Upper lobe of left lung (tissue), 6 donors: ENCODE data around the gene HSDL2. TPM values are rescaled to one million over a fixed set of nuclear protein-coding genes. Genes with fewer than 3 reads are reported as not detected.

Experiments used
- ATAC-seq, 2 donors: fragments of 200-7000 bp; cut with Tn5 transposase; one replicate each; pipeline ENCODE4 v1.9.1; 2022; ENCODE audit warnings: mild to moderate bottlenecking in 2 of 2, moderate library complexity in 2 of 2; ENCODE audit not compliant: low FRiP score in 2 of 2
- DNase-seq, 2 donors: peaks; one replicate each; pipeline ENCODE4 v3.0.0-alpha.2; 2019 to 2020
- H3K27ac ChIP-seq, 4 donors: fragments of 200-600 bp; sonication (generic); one replicate each; pipeline ENCODE4 v1.5.1; 2016 to 2019
- H3K27me3 ChIP-seq, 4 donors: fragments of 200-600 bp; sonication (generic); one replicate each; pipeline ENCODE4 v1.5.1; 2017 to 2019
- H3K36me3 ChIP-seq, 4 donors: fragments of 200-600 bp; sonication (generic); one replicate each; pipeline ENCODE4 v1.5.1; 2016 to 2019
- H3K4me1 ChIP-seq, 4 donors: fragments of 200-600 bp; sonication (generic); one replicate each; pipeline ENCODE4 v1.5.1; 2018 to 2019
- H3K4me3 ChIP-seq, 4 donors: fragments of 200-600 bp; sonication (generic); one replicate each; pipeline ENCODE4 v1.5.1; 2017 to 2019; ENCODE audit warnings: mild to moderate bottlenecking in 2 of 4, moderate library complexity in 1 of 4
- H3K9me3 ChIP-seq, 4 donors: fragments of 200-600 bp; sonication (generic); one replicate each; pipeline ENCODE4 v1.5.1; 2018 to 2019
- EP300 ChIP-seq, 4 donors: sonication (generic); formaldehyde crosslinking; IDR thresholded peaks; one replicate each; pipeline ENCODE4 v1.5.1; 2017; ENCODE audit warnings: antibody characterized with exemption in 4 of 4, control low read depth in 2 of 4
- POLR2A ChIP-seq, 4 donors: fragments of 450-650 bp; IDR thresholded peaks; one replicate each; pipeline ENCODE4 v1.5.1; 2016 to 2017; ENCODE audit warnings: antibody characterized with exemption in 4 of 4, mild to moderate bottlenecking in 2 of 4
- POLR2AphosphoS5 ChIP-seq, 2 donors: sonication (generic); formaldehyde crosslinking; IDR thresholded peaks; one replicate each; pipeline ENCODE4 v1.5.1; 2017; ENCODE audit warnings: antibody characterized with exemption in 2 of 2
- WGBS, 2 donors: methylation state at CpG; one replicate each; pipeline ENCODE4 v1.1.5; 2017 to 2018; 5-methylcytosine and 5-hydroxymethylcytosine counted together
- total RNA-seq, 6 donors: library from RNA; depleted of rRNA in 4 of 6; stranded (reverse); fragments of >200 nt in 4 of 6; gene quantifications; one replicate each; pipeline versions ENCODE4 v1.1.0 to v1.2.1, GENCODE V29; 2016 to 2021
- TF ChIP-seq, protein P1 (sequence below), 6 experiments: fragments of 450-650 bp in 4 of 6; fragments of 200-600 bp in 2 of 6; sonication (generic) in 2 of 6; IDR thresholded peaks; one replicate each; pipeline ENCODE4 v1.5.1; 2016 to 2019; ENCODE audit warnings: antibody characterized with exemption in 6 of 6
- donor health status: DM: no; HTN: no; CAD: no; lungs with moderate emphysema.
- donor health status: DM: no; HTN: yes; CAD: no; lungs with severe emphysema.

The HSDL2 gene
- total RNA-seq, 6 donors from 2014 or later: 25.1 to 92.6 (median 46.2) TPM

DNA sequence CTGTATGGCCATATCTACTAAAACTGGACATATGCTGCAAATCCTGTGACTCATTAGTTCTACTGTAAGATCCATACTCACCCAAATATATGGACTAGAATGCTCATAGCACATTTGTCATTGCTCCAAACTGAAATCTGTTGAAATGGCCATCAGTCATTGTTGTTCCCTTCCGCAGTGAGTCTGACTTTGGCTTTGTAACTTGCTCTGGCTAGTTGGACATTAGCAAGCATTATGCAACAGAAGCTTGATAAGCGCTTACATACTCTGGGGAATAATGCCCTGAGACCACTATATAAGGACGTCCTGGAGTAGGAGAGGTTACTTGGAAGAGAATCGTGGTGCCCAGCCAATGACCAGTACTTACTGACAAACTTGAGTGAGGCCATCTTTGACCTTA is 115.7 kb downstream of the HSDL2 start:
- DNase-seq (peak in 1 of 2 donors; percentile 25), ATAC-seq (no peak)
- peak overlapping the region in 1 of 4 donors; percentile 17 for H3K27ac ChIP-seq

DNA sequence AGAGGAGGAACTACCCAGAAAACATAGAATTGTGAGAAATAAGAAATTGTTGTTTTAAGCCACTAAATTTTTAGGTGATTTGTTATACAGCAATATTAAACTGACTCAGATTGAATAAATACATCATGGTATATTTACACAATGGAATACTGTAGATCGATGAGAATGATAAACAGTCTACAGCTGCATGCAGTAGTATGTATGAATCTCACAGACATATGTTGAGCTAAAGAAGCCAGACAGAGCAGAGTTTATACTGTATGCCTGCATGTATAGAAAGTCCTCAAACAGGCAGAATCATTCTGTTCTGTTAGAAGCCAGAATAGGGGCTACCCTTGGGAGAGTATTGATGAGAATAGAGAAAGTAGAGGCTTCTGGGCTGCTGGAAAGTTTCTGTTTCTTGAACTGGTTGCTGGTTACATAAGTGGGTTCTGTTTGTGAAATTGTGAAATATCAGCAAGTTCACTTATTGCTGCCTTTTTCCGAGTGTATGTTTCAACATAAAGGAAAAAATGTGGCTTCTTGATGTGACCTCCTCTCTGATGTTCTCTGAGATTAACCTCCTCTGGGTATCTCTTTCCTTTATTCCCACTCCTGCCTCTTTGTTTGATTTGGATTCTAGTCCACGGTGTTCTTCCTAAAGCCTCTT is 116.3 kb downstream of the HSDL2 start:
- peaks cover 7 to 15% (median 13%) of the 10 kb centered on the region in 4 donors for H3K9me3 ChIP-seq
- TF ChIP-seq EP300 (IDR thresholded peaks at IDR 0.05) (no peak), POLR2AphosphoS5 (IDR thresholded peaks at IDR 0.05) (no peak), POLR2A (IDR thresholded peaks at IDR 0.05) (no peak)
- TF ChIP-seq, protein P1, sequence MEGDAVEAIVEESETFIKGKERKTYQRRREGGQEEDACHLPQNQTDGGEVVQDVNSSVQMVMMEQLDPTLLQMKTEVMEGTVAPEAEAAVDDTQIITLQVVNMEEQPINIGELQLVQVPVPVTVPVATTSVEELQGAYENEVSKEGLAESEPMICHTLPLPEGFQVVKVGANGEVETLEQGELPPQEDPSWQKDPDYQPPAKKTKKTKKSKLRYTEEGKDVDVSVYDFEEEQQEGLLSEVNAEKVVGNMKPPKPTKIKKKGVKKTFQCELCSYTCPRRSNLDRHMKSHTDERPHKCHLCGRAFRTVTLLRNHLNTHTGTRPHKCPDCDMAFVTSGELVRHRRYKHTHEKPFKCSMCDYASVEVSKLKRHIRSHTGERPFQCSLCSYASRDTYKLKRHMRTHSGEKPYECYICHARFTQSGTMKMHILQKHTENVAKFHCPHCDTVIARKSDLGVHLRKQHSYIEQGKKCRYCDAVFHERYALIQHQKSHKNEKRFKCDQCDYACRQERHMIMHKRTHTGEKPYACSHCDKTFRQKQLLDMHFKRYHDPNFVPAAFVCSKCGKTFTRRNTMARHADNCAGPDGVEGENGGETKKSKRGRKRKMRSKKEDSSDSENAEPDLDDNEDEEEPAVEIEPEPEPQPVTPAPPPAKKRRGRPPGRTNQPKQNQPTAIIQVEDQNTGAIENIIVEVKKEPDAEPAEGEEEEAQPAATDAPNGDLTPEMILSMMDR (IDR thresholded peaks at IDR 0.05): no peak
- H3K27me3 ChIP-seq: no peaks in the 10 kb centered on the region
- no peak overlapping the region for H3K4me3 ChIP-seq
- peaks cover 0 to 14% (median 3%) of the 10 kb centered on the region in 4 donors for H3K4me1 ChIP-seq
- 46 to 48% methylated on average over 3 of the region's 3 CpGs for WGBS, 2 donors
- DNase-seq (no peak), ATAC-seq (peak in 1 of 2 donors; percentile 24)
- H3K36me3 ChIP-seq: no peaks in the 10 kb centered on the region
- H3K27ac ChIP-seq: peak overlapping the region in 3 of 4 donors; percentile 7 to 27 (median 17)

More for the DNA sequence above, 115.7 kb downstream of the HSDL2 start:
- no peaks in the 10 kb centered on the region for H3K27me3 ChIP-seq
- H3K4me3 ChIP-seq: no peak overlapping the region
- TF ChIP-seq POLR2AphosphoS5 (IDR thresholded peaks at IDR 0.05) (no peak), EP300 (IDR thresholded peaks at IDR 0.05) (no peak)
- peaks cover 0 to 14% (median 3%) of the 10 kb centered on the region in 4 donors for H3K4me1 ChIP-seq
- 48 to 66% methylated on average over 4 of the region's 4 CpGs for WGBS, 2 donors
- peaks cover 7 to 15% (median 13%) of the 10 kb centered on the region in 4 donors for H3K9me3 ChIP-seq
- no peaks in the 10 kb centered on the region for H3K36me3 ChIP-seq

DNA sequence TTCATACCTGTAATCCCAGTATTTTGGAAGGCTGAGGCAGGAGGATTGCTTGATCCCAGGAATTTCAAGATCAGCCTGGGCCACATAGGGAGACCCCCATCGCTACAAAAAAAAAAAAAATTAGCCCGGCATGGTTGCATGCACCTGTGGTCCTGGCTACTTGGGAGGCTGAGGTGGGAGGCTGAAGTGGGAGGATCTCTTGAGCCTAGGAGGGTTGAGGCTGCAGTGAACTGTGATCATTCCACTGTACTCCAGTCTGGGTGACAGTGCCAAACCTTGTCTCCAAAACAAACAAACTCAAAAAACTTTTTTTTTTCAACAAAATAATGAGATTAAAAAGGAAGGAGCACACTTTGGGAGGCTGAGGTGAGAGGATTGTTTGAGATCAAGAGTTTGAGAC is 120.9 kb downstream of the HSDL2 start:
- 95 to 97% methylated on average over 2 of the region's 2 CpGs for WGBS, 2 donors
- TF ChIP-seq, protein P1 (IDR thresholded peaks at IDR 0.05): no peak
- no peak for TF ChIP-seq POLR2A (IDR thresholded peaks at IDR 0.05)
- no peak overlapping the region for H3K4me3 ChIP-seq

DNA sequence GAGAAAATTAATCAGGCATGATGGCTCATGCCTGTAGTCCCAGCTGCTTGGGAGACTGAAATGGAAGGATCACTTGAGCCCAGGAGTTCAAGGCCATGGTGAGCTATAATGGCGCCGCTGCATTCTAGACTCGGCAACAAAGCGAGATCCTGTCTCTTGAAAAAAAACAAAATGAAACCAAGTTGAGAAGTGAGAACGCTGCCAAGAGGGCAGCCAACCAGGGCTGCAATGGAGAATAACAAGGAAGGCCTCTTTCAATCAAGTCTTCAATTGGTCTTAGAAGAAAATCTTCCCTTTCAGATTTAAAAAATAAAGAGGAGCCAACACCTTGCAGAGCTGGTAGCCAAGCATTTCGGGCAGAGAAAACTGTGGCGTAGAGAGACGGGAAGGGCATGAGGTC is 121.4 kb downstream of the HSDL2 start:
- H3K27ac ChIP-seq: no peak overlapping the region
- no peak overlapping the region for H3K4me3 ChIP-seq
- TF ChIP-seq, protein P1 (IDR thresholded peaks at IDR 0.05): no peak
- TF ChIP-seq POLR2AphosphoS5 (IDR thresholded peaks at IDR 0.05) (no peak), POLR2A (IDR thresholded peaks at IDR 0.05) (no peak), EP300 (IDR thresholded peaks at IDR 0.05) (no peak)
- H3K27me3 ChIP-seq: no peaks in the 10 kb centered on the region
- no peak for DNase-seq
- peaks cover 0 to 13% (median 7%) of the 10 kb centered on the region in 4 donors for H3K4me1 ChIP-seq
- no peaks in the 10 kb centered on the region for H3K36me3 ChIP-seq
- no peaks in the 10 kb centered on the region for H3K9me3 ChIP-seq
- ATAC-seq: no peak
- 95 to 96% methylated on average over 8 of the region's 8 CpGs for WGBS, 2 donors

More for the DNA sequence above, 120.9 kb downstream of the HSDL2 start:
- DNase-seq (no peak), ATAC-seq (no peak)
- H3K27me3 ChIP-seq: no peaks in the 10 kb centered on the region
- H3K4me1 ChIP-seq: peaks cover 0 to 18% (median 7%) of the 10 kb centered on the region in 4 donors
- H3K27ac ChIP-seq: no peak overlapping the region
- H3K36me3 ChIP-seq: no peaks in the 10 kb centered on the region
- no peaks in the 10 kb centered on the region for H3K9me3 ChIP-seq

DNA sequence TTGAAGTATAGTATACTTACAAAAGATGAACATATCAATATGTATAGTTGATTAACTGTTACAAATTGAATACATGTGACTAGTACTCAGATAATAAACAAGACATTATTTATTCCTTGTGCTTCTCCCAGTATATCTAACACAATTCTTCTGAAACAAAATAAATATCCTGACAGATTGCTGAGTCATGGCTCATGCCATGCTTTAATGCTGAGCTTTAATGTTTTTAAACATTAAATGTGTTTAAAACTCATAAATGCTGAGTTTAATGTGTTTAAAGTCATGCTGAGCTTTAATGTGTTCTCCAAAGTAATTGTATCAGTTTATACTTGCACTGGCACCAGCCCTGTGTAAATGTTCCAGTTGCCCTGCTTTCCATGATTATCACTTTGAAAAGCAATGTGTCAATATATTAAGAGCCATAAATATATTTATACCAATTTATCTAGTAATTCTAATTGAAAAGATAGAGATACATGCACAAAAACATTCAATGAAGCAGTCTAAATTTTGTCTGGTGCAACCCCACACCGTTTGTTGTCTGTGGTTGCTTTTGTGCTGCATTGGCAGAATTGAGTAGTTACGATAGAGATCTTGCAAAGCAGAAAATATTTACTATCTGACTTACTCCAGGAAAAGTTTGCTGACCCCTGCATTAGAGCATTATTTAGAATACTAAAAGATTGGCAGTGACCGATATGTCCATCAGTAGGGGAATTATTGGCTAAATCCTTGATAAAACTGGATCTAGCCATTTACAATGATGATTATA is 122.5 kb downstream of the HSDL2 start:
- TF ChIP-seq, protein P1 (IDR thresholded peaks at IDR 0.05): no peak
- TF ChIP-seq EP300 (IDR thresholded peaks at IDR 0.05) (no peak), POLR2AphosphoS5 (IDR thresholded peaks at IDR 0.05) (no peak), POLR2A (IDR thresholded peaks at IDR 0.05) (no peak)
- H3K36me3 ChIP-seq: no peaks in the 10 kb centered on the region
- H3K4me1 ChIP-seq: peaks cover 0 to 8% (median 2%) of the 10 kb centered on the region in 4 donors
- no peak for ATAC-seq
- H3K9me3 ChIP-seq: no peaks in the 10 kb centered on the region
- H3K27ac ChIP-seq: no peak overlapping the region
- 78 to 82% methylated on average over 3 of the region's 3 CpGs for WGBS, 2 donors
- H3K27me3 ChIP-seq: no peaks in the 10 kb centered on the region
- no peak overlapping the region for H3K4me3 ChIP-seq
- no peak for DNase-seq
